ENCODE data around the gene PPP1R14D. TPM values are rescaled to one million over a fixed set of nuclear protein-coding genes. Genes with fewer than 3 reads are reported as not detected.

The PPP1R14D gene
- total RNA-seq, 4 donors from 2014 or later, result not detected

DNA sequence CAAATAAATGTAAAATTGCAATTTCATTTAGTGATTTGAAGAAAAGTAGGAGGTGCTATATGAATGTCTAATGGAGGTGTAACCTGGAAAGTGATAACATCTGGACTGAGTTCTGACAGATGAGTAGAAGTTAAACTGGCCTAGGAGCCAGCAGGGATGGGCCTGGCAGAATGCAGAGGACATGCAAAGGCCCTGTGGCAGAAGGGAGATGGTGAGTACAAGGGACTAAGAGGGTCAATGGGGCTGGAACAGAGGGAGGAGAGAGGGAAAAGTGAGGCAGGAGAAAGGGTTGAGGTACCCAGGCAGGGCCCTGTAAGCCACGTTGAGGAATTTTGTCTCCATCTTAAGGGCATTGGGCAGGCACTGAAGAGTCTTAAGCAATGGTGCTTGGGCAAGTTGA is 3.4 kb upstream of the PPP1R14D start:
- Histone ChIP-seq H3K27ac (no peak overlapping the region), H3K27me3 (no peaks in the 10 kb centered on the region), H3K9me3 (no peaks in the 10 kb centered on the region), H3K36me3 (no peaks in the 10 kb centered on the region), H3K4me1 (no peaks in the 10 kb centered on the region), H3K4me3 (no peak overlapping the region)
- DNase-seq (ENCODE audit: low spot score in 2 of 2), result no peak
- WGBS, 2 donors, result 80 to 81% methylated on average over 1 of the region's 1 CpG
- no peak for TF ChIP-seq EP300 (IDR thresholded peaks at IDR 0.05)
- TF ChIP-seq, protein P1, sequence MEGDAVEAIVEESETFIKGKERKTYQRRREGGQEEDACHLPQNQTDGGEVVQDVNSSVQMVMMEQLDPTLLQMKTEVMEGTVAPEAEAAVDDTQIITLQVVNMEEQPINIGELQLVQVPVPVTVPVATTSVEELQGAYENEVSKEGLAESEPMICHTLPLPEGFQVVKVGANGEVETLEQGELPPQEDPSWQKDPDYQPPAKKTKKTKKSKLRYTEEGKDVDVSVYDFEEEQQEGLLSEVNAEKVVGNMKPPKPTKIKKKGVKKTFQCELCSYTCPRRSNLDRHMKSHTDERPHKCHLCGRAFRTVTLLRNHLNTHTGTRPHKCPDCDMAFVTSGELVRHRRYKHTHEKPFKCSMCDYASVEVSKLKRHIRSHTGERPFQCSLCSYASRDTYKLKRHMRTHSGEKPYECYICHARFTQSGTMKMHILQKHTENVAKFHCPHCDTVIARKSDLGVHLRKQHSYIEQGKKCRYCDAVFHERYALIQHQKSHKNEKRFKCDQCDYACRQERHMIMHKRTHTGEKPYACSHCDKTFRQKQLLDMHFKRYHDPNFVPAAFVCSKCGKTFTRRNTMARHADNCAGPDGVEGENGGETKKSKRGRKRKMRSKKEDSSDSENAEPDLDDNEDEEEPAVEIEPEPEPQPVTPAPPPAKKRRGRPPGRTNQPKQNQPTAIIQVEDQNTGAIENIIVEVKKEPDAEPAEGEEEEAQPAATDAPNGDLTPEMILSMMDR (IDR thresholded peaks at IDR 0.05), result no peak
- no peak for TF ChIP-seq POLR2A (IDR thresholded peaks at IDR 0.05)

DNA sequence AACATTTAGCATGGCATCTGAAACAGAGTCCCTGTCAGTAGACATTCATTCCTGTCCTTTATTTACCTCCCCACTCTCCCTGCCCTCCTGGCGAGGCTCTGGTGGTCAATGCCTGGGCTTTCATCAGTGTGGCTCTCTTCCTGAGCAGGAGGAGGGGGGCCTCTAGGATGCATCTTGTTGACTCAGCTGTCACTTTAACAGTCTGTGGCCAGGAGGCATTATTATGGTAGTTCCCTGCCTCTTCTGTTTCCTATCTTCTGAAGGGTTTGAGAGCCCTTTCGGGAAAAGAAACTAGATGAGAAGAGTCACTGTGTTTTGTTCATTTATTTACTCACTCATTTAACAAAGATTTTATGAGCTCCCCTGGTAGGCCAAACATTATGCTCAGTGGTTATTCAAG is 2.4 kb upstream of the PPP1R14D start:
- no peaks in the 10 kb centered on the region for H3K9me3 ChIP-seq
- 38 to 45% methylated on average over 2 of the region's 2 CpGs for WGBS, 2 donors
- no peaks in the 10 kb centered on the region for H3K36me3 ChIP-seq
- TF ChIP-seq POLR2A (IDR thresholded peaks at IDR 0.05), result no peak
- TF ChIP-seq EP300 (IDR thresholded peaks at IDR 0.05), result no peak
- TF ChIP-seq, protein P1 (IDR thresholded peaks at IDR 0.05), result no peak
- H3K4me3 ChIP-seq, result no peak overlapping the region
- no peak for DNase-seq (ENCODE audit: low spot score in 2 of 2)
- H3K4me1 ChIP-seq, result no peaks in the 10 kb centered on the region
- no peaks in the 10 kb centered on the region for H3K27me3 ChIP-seq
- H3K27ac ChIP-seq, result no peak overlapping the region

DNA sequence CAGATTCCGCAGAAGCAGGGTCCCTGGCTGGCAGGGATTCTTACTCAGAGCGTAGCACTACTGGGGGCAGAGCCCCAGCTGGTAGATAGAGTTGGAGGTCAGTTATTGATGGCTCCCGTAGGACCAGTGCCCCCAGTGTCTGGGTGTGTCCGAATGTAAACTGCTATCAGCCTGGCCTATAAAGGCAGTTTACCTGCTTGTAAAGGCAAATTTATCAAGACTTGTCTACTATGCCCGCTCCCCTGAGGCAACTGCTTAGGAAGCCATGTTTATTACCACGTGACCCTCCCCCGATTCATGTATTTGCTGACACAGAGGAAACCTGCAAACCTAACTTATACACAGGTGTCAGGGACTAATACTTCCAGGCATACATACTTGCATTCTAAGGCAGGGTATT is 607 bp upstream of the PPP1R14D start:
- WGBS, 2 donors, result 75% methylated on average over 7 of the region's 7 CpGs
- Histone ChIP-seq H3K4me1 (no peaks in the 10 kb centered on the region), H3K36me3 (no peaks in the 10 kb centered on the region), H3K27me3 (no peaks in the 10 kb centered on the region), H3K27ac (no peak overlapping the region), H3K4me3 (no peak overlapping the region), H3K9me3 (no peaks in the 10 kb centered on the region)
- TF ChIP-seq, protein P1 (IDR thresholded peaks at IDR 0.05), result no peak
- TF ChIP-seq EP300 (IDR thresholded peaks at IDR 0.05), result no peak
- TF ChIP-seq POLR2A (IDR thresholded peaks at IDR 0.05), result no peak
- no peak for DNase-seq (ENCODE audit: low spot score in 2 of 2)

DNA sequence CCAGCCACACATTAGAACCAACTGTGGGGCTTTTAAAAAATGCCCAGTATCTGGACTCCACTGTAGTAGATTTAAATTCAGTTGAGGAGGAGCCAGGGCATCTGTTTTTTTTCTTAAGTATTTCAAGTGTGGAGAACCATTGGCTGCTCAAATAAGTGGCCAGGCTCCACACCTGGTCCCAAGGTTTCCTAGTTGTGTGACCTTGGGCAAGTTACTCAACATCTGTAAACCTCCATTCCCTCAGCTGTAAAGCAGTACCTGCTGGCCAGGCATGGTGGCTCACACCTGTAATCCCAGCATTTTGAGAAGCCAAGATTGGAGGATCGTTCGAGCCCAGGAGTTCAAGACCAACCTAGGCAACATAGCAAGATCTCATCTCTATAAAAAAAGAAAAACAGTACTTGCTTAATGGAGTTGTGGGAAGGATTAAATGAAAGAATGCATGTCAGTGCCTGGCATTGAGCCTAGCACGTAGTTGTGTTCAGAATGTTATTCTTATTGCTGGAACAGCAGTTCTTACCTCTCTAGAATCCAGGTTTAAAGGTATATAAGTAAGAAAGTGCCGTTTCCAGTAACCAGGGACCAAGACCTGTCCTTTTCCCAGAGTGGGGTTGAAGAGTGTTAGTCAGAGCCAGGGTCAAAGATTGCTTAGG is 2.0 kb downstream of the PPP1R14D start:
- 75 to 88% methylated on average over 4 of the region's 4 CpGs for WGBS, 2 donors
- H3K4me3 ChIP-seq, result no peak overlapping the region
- H3K4me1 ChIP-seq, result no peaks in the 10 kb centered on the region
- no peaks in the 10 kb centered on the region for H3K27me3 ChIP-seq
- no peaks in the 10 kb centered on the region for H3K9me3 ChIP-seq
- DNase-seq (ENCODE audit: low spot score in 2 of 2), result no peak
- TF ChIP-seq EP300 (IDR thresholded peaks at IDR 0.05) (no peak), POLR2A (IDR thresholded peaks at IDR 0.05) (no peak)
- TF ChIP-seq, protein P1 (IDR thresholded peaks at IDR 0.05), result no peak
- H3K27ac ChIP-seq, result no peak overlapping the region
- H3K36me3 ChIP-seq, result no peaks in the 10 kb centered on the region

DNA sequence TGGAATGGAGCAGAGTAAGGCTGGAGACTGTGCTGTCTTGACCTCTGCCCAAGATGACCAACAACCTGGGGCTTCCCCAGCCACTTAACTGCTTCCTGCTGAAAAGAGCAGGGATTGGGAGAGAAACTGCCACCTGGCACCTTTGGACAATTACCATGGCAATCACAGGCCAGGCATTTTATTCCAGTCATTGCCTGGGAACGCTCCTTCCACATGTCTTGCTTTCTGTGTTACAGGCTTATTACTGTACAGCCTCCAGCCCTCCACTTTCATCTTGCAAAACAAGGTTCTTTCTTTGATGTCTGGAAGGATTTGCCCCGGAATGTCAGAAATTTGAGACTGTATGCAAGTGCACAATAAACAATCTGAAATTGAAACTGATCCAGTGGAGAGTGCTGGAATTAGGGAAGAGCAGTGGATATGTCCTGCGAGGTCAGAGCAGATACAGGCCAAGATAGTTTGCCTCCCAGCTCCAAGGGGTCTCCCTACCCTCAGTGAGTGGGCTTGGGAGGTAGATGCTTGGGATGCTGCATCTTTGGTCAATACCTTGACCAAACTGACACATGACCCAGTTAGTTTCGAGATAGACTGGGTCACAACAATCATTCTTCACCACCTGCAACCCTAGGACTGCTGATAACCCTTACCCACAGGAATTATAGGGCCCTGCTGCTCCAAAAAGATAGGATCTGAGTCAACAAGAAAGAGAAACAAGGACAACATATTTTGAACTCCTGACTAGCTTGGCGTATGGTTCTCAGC is 2.7 kb downstream of the PPP1R14D start:
- no peak overlapping the region for H3K27ac ChIP-seq
- no peaks in the 10 kb centered on the region for H3K9me3 ChIP-seq
- TF ChIP-seq POLR2A (IDR thresholded peaks at IDR 0.05) (no peak), EP300 (IDR thresholded peaks at IDR 0.05) (no peak)
- TF ChIP-seq, protein P1 (IDR thresholded peaks at IDR 0.05), result no peak
- H3K4me1 ChIP-seq, result no peaks in the 10 kb centered on the region
- no peaks in the 10 kb centered on the region for H3K27me3 ChIP-seq
- H3K4me3 ChIP-seq, result no peak overlapping the region
- H3K36me3 ChIP-seq, result no peaks in the 10 kb centered on the region
- 70 to 75% methylated on average over 5 of the region's 5 CpGs for WGBS, 2 donors
- DNase-seq (ENCODE audit: low spot score in 2 of 2), result no peak
